Neutrophil (primary cell): ENCODE measurements around the gene MRPL34.

ENCODE experiments used
- H3K27ac ChIP-seq: fragments of 200-600 bp; sonication (generic); 2 replicates; pipeline ENCODE4 v1.5.1; 2016; ENCODE audit warnings: mild to moderate bottlenecking, moderate library complexity
- H3K27me3 ChIP-seq: fragments of 200-600 bp; sonication (generic); 2 replicates; pipeline ENCODE4 v1.6.0; 2016; ENCODE audit warnings: mild to moderate bottlenecking
- H3K36me3 ChIP-seq: fragments of 200-600 bp; sonication (generic); 2 replicates; pipeline ENCODE4 v1.5.1; 2017
- H3K4me1 ChIP-seq, 2 experiments: fragments of 200-600 bp in 1 of 2; sonication (generic) in 1 of 2; 1 replicate in 1 of 2; 2 replicates in 1 of 2; pipeline versions ENCODE4 v1.5.1 to v1.6.1; 2013 to 2016; ENCODE audit warnings: low read depth in 1 of 2, low read length in 1 of 2, mild to moderate bottlenecking in 1 of 2, moderate library complexity in 1 of 2; ENCODE audit not compliant: control insufficient read depth in 1 of 2, insufficient read depth in 1 of 2
- H3K4me3 ChIP-seq, 2 experiments: fragments of 200-600 bp in 1 of 2; sonication (generic) in 1 of 2; 1 replicate in 1 of 2; 2 replicates in 1 of 2; pipeline ENCODE4 v1.5.1; 2013 to 2016; ENCODE audit warnings: low read depth in 1 of 2, low read length in 1 of 2, mild to moderate bottlenecking in 1 of 2, moderate library complexity in 1 of 2
- H3K9me3 ChIP-seq: fragments of 200-600 bp; sonication (generic); 2 replicates; pipeline ENCODE4 v1.5.1; 2016
- CTCF ChIP-seq: fragments of 200-600 bp; sonication (generic); IDR thresholded peaks from 2 replicates; pipeline ENCODE4 v1.5.1; 2016; ENCODE audit warnings: antibody characterized with exemption

The MRPL34 gene

DNA sequence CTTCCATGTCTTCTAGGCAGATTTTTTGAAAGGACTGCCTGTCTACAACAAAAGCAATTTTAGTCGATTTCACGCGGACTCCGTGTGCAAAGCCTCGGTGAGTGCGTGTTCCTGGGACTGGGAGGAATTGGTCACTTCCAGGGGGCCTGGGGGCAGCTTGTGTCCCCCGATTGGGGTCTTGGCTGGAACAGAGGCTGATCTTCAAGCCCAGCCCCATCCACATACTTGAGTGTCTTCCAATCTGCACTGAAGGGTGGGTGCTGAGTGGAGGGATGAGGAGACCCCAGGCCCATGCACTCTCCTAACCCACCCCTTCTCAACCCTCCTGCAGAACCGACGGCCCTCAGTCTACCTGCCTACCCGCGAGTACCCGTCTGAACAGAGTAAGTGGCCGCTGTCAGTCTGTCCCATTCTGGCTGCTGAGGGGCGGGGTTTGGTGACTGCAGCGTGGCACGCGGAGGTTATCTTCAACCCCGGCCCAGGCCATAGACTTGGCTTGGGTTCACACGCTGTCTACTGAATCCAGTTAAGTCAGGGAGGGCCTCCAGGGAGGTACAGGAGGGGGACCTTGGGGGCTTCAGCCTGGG, 8.4 kb downstream of the MRPL34 start:
- no peaks in the 10 kb centered on the region for H3K27me3 ChIP-seq
- no peak for TF ChIP-seq CTCF
- H3K36me3 ChIP-seq: peaks cover 39% of the 10 kb centered on the region
- H3K9me3 ChIP-seq: no peaks in the 10 kb centered on the region
- no peak overlapping the region for H3K27ac ChIP-seq
- peaks cover 18 to 21% of the 10 kb centered on the region in 2 experiments for H3K4me1 ChIP-seq
- no peak overlapping the region for H3K4me3 ChIP-seq

DNA sequence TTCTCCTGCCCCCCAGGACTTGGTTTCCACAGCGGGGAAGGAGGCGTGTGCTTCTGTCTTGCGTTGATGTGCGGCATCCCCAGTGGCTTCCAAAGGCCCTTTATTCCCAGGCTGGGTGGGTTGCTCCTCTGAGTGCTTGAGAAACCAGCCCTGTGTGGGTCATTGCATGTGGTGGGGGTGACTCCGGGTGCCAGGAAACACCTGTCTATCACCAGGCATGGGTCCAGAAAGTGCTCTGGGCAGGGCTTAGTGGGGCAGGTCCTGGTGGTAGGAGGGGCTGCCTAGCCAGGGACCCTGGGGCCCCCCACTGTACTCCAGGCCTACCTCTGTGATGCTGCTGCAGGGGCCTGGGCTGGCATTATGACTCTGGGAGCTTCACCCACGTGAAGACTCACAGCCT, 13.3 kb downstream of the MRPL34 start:
- Histone ChIP-seq H3K9me3 (no peaks in the 10 kb centered on the region), H3K27ac (no peak overlapping the region), H3K4me3 (no peak overlapping the region), H3K36me3 (peaks cover 63% of the 10 kb centered on the region), H3K27me3 (peaks cover 19% of the 10 kb centered on the region), H3K4me1 (peaks cover 4 to 10% of the 10 kb centered on the region in 2 experiments)
- TF ChIP-seq CTCF: no peak

DNA sequence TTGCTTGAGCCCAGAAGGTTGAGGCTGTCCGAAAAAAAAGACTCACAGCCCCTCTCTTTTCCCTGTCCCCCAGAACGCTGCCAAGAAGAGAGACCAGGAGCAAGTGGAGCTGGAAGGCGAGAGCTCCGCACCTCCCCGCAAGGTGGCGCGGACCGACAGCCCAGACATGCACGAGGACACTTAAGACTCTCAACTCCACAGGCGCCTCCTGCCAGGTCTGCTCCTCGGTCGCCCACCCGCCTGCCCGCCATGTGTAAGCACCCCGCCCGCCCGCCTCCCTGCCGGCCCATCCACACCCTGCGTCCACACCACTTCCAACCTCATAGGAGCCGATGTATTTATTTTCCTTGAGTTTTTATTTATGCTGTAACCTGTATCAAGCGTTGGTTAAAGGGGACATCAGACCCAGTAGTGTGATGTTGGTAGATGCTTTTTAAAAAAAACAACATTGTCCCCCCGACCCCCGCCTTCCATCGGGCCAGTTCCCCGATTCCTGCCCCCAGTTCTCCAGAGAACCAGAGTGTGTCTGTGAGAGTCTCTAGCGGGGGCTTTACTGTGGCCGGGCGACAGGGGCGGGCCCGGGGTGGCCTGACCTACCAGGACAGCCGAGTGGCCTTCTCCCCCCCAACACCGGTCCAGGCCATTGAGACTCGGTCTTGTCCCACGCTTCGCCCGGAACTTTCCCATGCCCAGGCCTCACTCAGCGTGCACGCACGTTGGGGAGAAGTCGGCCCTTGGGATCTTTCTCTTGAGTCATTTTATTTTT, 14.0 kb downstream of the MRPL34 start:
- no peak for TF ChIP-seq CTCF
- Histone ChIP-seq H3K27me3 (peaks cover 26% of the 10 kb centered on the region), H3K9me3 (no peaks in the 10 kb centered on the region), H3K36me3 (peaks cover 56% of the 10 kb centered on the region), H3K27ac (no peak overlapping the region), H3K4me1 (peaks cover 4 to 12% of the 10 kb centered on the region in 2 experiments), H3K4me3 (no peak overlapping the region)

GRCh38 chr19:17320435-17320834, 14.8 kb downstream of the MRPL34 start:
- Histone ChIP-seq H3K27ac (no peak overlapping the region), H3K4me1 (peaks cover 4 to 12% of the 10 kb centered on the region in 2 experiments), H3K4me3 (no peak overlapping the region), H3K36me3 (peaks cover 51% of the 10 kb centered on the region), H3K9me3 (no peaks in the 10 kb centered on the region), H3K27me3 (peaks cover 34% of the 10 kb centered on the region)
- no peak for TF ChIP-seq CTCF

GRCh38 chr19:17321655-17322489, 16.2 kb downstream of the MRPL34 start:
- no peak overlapping the region for H3K27ac ChIP-seq
- H3K36me3 ChIP-seq: peaks cover 42% of the 10 kb centered on the region

More at GRCh38 chr19:17321655-17322489, 16.2 kb downstream of the MRPL34 start:
- H3K27me3 ChIP-seq: peaks cover 44% of the 10 kb centered on the region
- H3K4me1 ChIP-seq: peaks cover 4 to 12% of the 10 kb centered on the region in 2 experiments
- H3K9me3 ChIP-seq: no peaks in the 10 kb centered on the region
- H3K4me3 ChIP-seq: no peak overlapping the region
- no peak for TF ChIP-seq CTCF
